Lower lobe of right lung (tissue), 2 donors: Measurements from ENCODE around the gene SDK1. TPM values are rescaled to one million over a fixed set of nuclear protein-coding genes. Genes with fewer than 3 reads are reported as not detected.

Experiments
- ATAC-seq, 2 donors: fragments of 200-7000 bp; cut with Tn5 transposase; one replicate each; pipeline ENCODE4 v1.9.1; 2020 to 2022; ENCODE audit warnings: mild to moderate bottlenecking in 2 of 2, moderate library complexity in 2 of 2
- DNase-seq: peaks from one replicate; pipeline ENCODE4 v3.0.0-alpha.2; 2020
- H3K27ac ChIP-seq: fragments of 200-600 bp; one replicate; pipeline ENCODE4 v1.8.0; 2022
- H3K27me3 ChIP-seq: fragments of 200-600 bp; one replicate; pipeline ENCODE4 v1.8.0; 2022; ENCODE audit warnings: low read depth
- H3K36me3 ChIP-seq: fragments of 200-600 bp; one replicate; pipeline ENCODE4 v1.8.0; 2022; ENCODE audit warnings: mild to moderate bottlenecking
- H3K4me1 ChIP-seq: fragments of 200-600 bp; one replicate; pipeline ENCODE4 v1.8.0; 2022
- H3K4me3 ChIP-seq: fragments of 200-600 bp; one replicate; pipeline ENCODE4 v1.8.0; 2022; ENCODE audit warnings: mild to moderate bottlenecking
- H3K9me3 ChIP-seq: fragments of 200-600 bp; one replicate; pipeline ENCODE4 v1.8.0; 2022
- intact Hi-C: fragments of 100-400 bp; cut with DNase I; formaldehyde crosslinking; loops from one replicate; pipeline ENCODE4 v1.11.0; 2022
- total RNA-seq: library from RNA; stranded (reverse); fragmentation: NEBNext Ultra II Directional; extraction: Animal tissue kit (Norgen Biotek cat#: 25700); gene quantifications from one replicate; pipeline ENCODE4 v1.2.1, GENCODE V29; 2021
- TF ChIP-seq, protein P1 (sequence below): fragments of 200-600 bp; IDR thresholded peaks from one replicate; pipeline ENCODE4 v1.8.0; 2022; ENCODE audit warnings: antibody characterized with exemption, mild to moderate bottlenecking
- donor health status: DM: no; HTN: yes; CAD: no; lungs with severe emphysema.

SDK1 gene
- total RNA-seq, 1 donor from 2014 or later, result 10.0 TPM

- no peak overlapping the region for H3K27ac ChIP-seq
- H3K9me3 ChIP-seq, result no peaks in the 10 kb centered on the region
- H3K4me1 ChIP-seq, result no peaks in the 10 kb centered on the region
- DNase-seq, result peak; percentile 11
- no peaks in the 10 kb centered on the region for H3K27me3 ChIP-seq
- H3K36me3 ChIP-seq, result no peaks in the 10 kb centered on the region
- TF ChIP-seq, protein P1, sequence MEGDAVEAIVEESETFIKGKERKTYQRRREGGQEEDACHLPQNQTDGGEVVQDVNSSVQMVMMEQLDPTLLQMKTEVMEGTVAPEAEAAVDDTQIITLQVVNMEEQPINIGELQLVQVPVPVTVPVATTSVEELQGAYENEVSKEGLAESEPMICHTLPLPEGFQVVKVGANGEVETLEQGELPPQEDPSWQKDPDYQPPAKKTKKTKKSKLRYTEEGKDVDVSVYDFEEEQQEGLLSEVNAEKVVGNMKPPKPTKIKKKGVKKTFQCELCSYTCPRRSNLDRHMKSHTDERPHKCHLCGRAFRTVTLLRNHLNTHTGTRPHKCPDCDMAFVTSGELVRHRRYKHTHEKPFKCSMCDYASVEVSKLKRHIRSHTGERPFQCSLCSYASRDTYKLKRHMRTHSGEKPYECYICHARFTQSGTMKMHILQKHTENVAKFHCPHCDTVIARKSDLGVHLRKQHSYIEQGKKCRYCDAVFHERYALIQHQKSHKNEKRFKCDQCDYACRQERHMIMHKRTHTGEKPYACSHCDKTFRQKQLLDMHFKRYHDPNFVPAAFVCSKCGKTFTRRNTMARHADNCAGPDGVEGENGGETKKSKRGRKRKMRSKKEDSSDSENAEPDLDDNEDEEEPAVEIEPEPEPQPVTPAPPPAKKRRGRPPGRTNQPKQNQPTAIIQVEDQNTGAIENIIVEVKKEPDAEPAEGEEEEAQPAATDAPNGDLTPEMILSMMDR, result no peak
- no peak for ATAC-seq
- no peak overlapping the region for H3K4me3 ChIP-seq
- intact Hi-C loops, result no loop called here
Observed at GRCh38 chr7:4133491-4134044, 832.5 kb downstream of the SDK1 start.

- intact Hi-C loops, result no loop called here
- Histone ChIP-seq H3K27ac (no peak overlapping the region), H3K27me3 (no peaks in the 10 kb centered on the region), H3K4me1 (no peaks in the 10 kb centered on the region), H3K4me3 (no peak overlapping the region), H3K36me3 (no peaks in the 10 kb centered on the region), H3K9me3 (no peaks in the 10 kb centered on the region)
- TF ChIP-seq, protein P1, result no peak
- ATAC-seq (peak in 1 of 2 donors; percentile 7), DNase-seq (peak; percentile 14)
Observed at GRCh38 chr7:4134204-4134603, 833.2 kb downstream of the SDK1 start.

DNA sequence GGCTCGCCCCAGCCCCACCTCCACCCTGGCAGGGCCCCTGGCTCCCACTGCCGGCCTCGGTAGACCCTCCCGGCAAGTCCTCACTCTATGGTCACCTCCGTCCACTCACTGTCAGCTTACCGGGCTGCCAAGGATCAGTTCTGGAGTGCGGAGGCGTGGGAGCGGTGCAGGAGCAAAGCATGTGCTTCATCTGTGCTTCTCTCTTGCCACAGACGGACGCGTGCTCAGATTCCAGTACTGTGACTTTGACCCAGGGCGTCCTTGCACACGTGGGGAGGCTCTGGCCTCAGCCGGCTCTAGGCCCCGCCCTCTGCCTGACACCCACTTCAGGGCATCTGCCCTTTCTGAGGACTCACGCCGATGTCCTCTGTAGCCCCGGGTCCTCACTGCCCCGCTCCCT is 833.6 kb downstream of the SDK1 start:
- DNase-seq, result peak; percentile 39
- H3K27ac ChIP-seq, result no peak overlapping the region
- intact Hi-C loops, result no loop called here
- no peak overlapping the region for H3K4me3 ChIP-seq
- ATAC-seq, result peak in 1 of 2 donors; percentile 35
- no peaks in the 10 kb centered on the region for H3K4me1 ChIP-seq
- TF ChIP-seq, protein P1, result no peak
- no peaks in the 10 kb centered on the region for H3K27me3 ChIP-seq
- no peaks in the 10 kb centered on the region for H3K9me3 ChIP-seq
- no peaks in the 10 kb centered on the region for H3K36me3 ChIP-seq

GRCh38 chr7:4135301-4135700 is 834.2 kb downstream of the SDK1 start:
- TF ChIP-seq, protein P1, result no peak
- Histone ChIP-seq H3K27ac (no peak overlapping the region), H3K4me3 (no peak overlapping the region), H3K27me3 (no peaks in the 10 kb centered on the region), H3K4me1 (no peaks in the 10 kb centered on the region), H3K36me3 (no peaks in the 10 kb centered on the region), H3K9me3 (no peaks in the 10 kb centered on the region)
- ATAC-seq, result no peak
- peak; percentile 7 for DNase-seq
- intact Hi-C loops, result no loop called here

GRCh38 chr7:4136036-4136435 is 835.0 kb downstream of the SDK1 start:
- intact Hi-C loops, result no loop called here
- ATAC-seq (no peak), DNase-seq (peak; percentile 11)
- H3K4me3 ChIP-seq, result no peak overlapping the region
- H3K9me3 ChIP-seq, result no peaks in the 10 kb centered on the region
- TF ChIP-seq, protein P1, result no peak
- H3K27me3 ChIP-seq, result no peaks in the 10 kb centered on the region
- H3K36me3 ChIP-seq, result no peaks in the 10 kb centered on the region
- no peaks in the 10 kb centered on the region for H3K4me1 ChIP-seq
- H3K27ac ChIP-seq, result no peak overlapping the region
